Measurements from ENCODE around the gene CNIH3.

GRCh38 chr1:224676551-224676950 is 60.4 kb downstream of the CNIH3 start:
- TF ChIP-seq EP300 (IDR thresholded peaks at IDR 0.05) = no peak
- no peak for TF ChIP-seq CTCF (IDR thresholded peaks at IDR 0.05)
